DND-41 (cell line): ENCODE data around the gene PHF14.

Source experiments
- EZH2 ChIP-seq: IDR thresholded peaks from 3 replicates; pipeline ENCODE4 v1.6.1; 2012; ENCODE audit warnings: borderline replicate concordance, low read depth, mild to moderate bottlenecking, moderate library complexity, low read length, inconsistent platforms; ENCODE audit not compliant: severe bottlenecking
- TF ChIP-seq, protein P1 (sequence below): IDR thresholded peaks from 2 replicates; pipeline ENCODE4 v1.5.1; 2012; ENCODE audit warnings: borderline replicate concordance, low read length, moderate library complexity, mild to moderate bottlenecking; ENCODE audit not compliant: poor library complexity, severe bottlenecking; ENCODE audit errors: extremely low read depth

DNA sequence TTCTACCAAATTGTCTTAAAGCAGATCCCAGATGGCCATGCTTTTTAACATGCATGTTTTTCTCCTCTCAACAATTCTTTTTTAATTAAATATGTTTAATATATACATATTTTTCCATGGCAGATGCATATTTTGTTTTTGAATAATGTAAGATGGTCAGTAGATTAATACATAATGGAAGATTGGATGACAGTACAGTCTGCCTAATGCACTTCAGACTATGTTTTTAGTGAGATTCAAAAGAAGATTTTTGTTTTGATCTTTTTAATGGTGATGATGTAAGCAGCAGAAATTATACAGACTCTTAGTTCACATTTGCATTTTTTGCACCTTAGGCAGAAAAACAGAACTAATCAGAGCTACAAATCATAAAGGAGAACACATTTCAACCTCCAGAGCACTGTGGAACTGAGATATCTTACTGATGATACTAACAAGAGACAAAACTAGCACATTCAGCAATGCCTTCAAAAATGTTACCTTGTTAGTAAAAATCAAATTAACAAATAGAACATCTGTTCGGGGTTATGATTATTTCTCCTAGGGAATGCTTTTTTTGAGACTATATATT, 203.4 kb downstream of the PHF14 start:
- no peak for TF ChIP-seq EZH2
- TF ChIP-seq, protein P1, sequence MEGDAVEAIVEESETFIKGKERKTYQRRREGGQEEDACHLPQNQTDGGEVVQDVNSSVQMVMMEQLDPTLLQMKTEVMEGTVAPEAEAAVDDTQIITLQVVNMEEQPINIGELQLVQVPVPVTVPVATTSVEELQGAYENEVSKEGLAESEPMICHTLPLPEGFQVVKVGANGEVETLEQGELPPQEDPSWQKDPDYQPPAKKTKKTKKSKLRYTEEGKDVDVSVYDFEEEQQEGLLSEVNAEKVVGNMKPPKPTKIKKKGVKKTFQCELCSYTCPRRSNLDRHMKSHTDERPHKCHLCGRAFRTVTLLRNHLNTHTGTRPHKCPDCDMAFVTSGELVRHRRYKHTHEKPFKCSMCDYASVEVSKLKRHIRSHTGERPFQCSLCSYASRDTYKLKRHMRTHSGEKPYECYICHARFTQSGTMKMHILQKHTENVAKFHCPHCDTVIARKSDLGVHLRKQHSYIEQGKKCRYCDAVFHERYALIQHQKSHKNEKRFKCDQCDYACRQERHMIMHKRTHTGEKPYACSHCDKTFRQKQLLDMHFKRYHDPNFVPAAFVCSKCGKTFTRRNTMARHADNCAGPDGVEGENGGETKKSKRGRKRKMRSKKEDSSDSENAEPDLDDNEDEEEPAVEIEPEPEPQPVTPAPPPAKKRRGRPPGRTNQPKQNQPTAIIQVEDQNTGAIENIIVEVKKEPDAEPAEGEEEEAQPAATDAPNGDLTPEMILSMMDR, result no peak
